Gastroesophageal sphincter (tissue), 3 donors: Measurements from ENCODE around the gene RHBDF1.

Experiments used
- EP300 ChIP-seq: sonication (generic); formaldehyde crosslinking; IDR thresholded peaks from one replicate; pipeline ENCODE4 v1.6.1; 2017; ENCODE audit warnings: antibody characterized with exemption, mild to moderate bottlenecking
- POLR2AphosphoS5 ChIP-seq: sonication (generic); formaldehyde crosslinking; IDR thresholded peaks from one replicate; pipeline ENCODE4 v1.6.1; 2017; ENCODE audit warnings: antibody characterized with exemption
- TF ChIP-seq, protein P1 (sequence below), 4 experiments: fragments of 200-600 bp in 2 of 4; fragments of 450-650 bp in 2 of 4; sonication (generic) in 1 of 4; IDR thresholded peaks; one replicate each; pipeline ENCODE4 v1.5.1; 2017 to 2019; ENCODE audit warnings: antibody characterized with exemption in 4 of 4, mild to moderate bottlenecking in 2 of 4, moderate library complexity in 2 of 4

DNA sequence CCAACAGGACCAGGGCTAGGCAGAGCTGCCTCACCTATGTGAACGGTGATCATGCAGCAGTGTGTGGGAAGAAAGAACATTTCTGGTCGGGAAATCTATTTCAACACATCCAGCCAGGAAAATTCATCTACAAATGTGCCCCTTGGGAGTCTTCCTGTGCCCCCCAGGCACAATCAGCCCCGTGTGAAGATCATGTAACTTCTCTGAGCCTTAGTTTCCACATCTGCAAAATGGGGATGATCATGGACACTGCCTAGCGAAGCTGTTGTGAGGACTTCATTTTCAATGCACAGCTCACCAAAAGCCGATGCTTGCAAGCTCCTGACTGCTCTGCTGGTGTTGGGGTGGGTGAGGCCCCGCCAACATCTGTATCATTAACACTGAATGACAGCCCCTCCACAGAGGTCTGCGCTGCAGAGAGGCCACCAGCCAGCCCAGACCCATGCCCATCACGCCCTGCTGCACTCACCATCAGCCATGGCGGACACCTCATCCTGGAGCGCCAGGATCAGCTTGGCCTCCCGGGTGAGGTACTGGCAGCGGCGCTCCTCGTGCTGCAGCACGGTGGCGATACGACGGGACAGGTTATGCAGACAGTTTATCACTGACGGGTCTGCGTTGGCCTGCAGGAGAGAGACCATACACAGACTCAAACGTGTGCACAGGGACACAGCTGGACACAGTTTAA, 39.9 kb upstream of the RHBDF1 start:
- TF ChIP-seq, protein P1, sequence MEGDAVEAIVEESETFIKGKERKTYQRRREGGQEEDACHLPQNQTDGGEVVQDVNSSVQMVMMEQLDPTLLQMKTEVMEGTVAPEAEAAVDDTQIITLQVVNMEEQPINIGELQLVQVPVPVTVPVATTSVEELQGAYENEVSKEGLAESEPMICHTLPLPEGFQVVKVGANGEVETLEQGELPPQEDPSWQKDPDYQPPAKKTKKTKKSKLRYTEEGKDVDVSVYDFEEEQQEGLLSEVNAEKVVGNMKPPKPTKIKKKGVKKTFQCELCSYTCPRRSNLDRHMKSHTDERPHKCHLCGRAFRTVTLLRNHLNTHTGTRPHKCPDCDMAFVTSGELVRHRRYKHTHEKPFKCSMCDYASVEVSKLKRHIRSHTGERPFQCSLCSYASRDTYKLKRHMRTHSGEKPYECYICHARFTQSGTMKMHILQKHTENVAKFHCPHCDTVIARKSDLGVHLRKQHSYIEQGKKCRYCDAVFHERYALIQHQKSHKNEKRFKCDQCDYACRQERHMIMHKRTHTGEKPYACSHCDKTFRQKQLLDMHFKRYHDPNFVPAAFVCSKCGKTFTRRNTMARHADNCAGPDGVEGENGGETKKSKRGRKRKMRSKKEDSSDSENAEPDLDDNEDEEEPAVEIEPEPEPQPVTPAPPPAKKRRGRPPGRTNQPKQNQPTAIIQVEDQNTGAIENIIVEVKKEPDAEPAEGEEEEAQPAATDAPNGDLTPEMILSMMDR (IDR thresholded peaks at IDR 0.05) = no peak
- no peak for TF ChIP-seq POLR2AphosphoS5
- no peak for TF ChIP-seq EP300
